Prostate gland (tissue), 1 donor: ENCODE measurements around the gene SPNS1.

Source experiments
- POLR2A ChIP-seq: fragments of 450-650 bp; IDR thresholded peaks from one replicate; pipeline ENCODE4 v1.6.1; 2016; ENCODE audit warnings: antibody characterized with exemption, mild to moderate bottlenecking
- POLR2AphosphoS5 ChIP-seq: sonication (generic); formaldehyde crosslinking; IDR thresholded peaks from one replicate; pipeline ENCODE4 v1.6.1; 2017; ENCODE audit warnings: antibody characterized with exemption

DNA sequence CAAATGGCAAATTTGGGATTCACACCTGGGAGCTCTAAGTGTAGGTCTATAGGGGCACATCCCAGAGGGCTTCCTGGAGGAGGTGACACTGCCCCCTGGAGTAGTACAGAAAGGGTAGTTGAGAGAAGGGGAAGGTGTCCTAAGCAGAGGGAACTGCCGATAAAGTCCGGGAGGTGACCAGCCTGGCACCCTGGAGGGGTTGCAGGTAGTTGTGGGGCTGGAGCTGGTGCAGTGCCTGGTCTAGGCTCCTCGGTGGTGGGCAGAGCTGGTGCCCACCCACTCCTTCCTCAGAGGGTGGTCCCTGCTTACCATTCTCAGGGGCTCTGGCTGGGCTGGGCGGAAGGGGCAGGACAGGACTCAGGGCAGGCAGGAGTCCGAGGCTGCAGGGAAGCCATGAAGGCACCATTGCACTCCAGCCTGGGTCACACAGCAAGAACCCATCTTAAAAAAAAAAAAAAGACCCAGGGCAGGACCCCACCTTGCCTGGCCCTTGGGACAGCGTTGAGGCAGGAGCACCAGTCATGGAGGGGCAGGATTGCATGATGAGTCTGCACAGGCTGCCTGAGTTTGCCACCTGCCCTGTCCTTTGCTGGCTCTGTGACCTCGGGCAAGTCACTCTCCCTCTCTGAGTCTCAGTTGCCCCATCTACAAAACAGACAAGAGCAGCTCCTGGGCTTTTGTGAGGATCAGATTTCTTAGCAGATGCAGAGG is 54.0 kb downstream of the SPNS1 start:
- TF ChIP-seq POLR2A (no peak), POLR2AphosphoS5 (no peak)
